Aorta (tissue), 5 donors: ENCODE results near the gene APBB3. TPM values are rescaled to one million over a fixed set of nuclear protein-coding genes. Genes with fewer than 3 reads are reported as not detected.

ENCODE experiments used
- ATAC-seq: fragments of 200-7000 bp; cut with Tn5 transposase; one replicate; pipeline ENCODE4 v1.9.1; 2022; ENCODE audit warnings: moderate library complexity; ENCODE audit not compliant: low FRiP score
- DNase-seq, 2 donors: peaks; one replicate each; pipeline ENCODE4 v3.0.0-alpha.2; 2020
- H3K27ac ChIP-seq, 2 donors: one replicate each; pipeline ENCODE4 v1.5.1; 2013; ENCODE audit warnings: low read length in 2 of 2, mild to moderate bottlenecking in 2 of 2, moderate library complexity in 2 of 2, control low read depth in 1 of 2, inconsistent platforms in 1 of 2, low read depth in 1 of 2
- H3K27me3 ChIP-seq, 2 donors: one replicate each; pipeline ENCODE4 v1.6.1; 2013; ENCODE audit warnings: control low read depth in 1 of 2, low read length in 1 of 2, mild to moderate bottlenecking in 1 of 2, moderate library complexity in 1 of 2; ENCODE audit not compliant: insufficient read depth in 2 of 2, control insufficient read depth in 1 of 2
- H3K36me3 ChIP-seq, 2 donors: one replicate each; pipeline ENCODE4 v1.6.1; 2013; ENCODE audit warnings: control low read depth in 1 of 2, low read length in 1 of 2, mild to moderate bottlenecking in 1 of 2; ENCODE audit not compliant: insufficient read depth in 2 of 2, control insufficient read depth in 1 of 2
- H3K4me1 ChIP-seq, 2 donors: one replicate each; pipeline ENCODE4 v1.6.1; 2013; ENCODE audit warnings: low read length in 2 of 2, control low read depth in 1 of 2, mild to moderate bottlenecking in 1 of 2, moderate library complexity in 1 of 2; ENCODE audit not compliant: insufficient read depth in 2 of 2, control insufficient read depth in 1 of 2
- H3K4me3 ChIP-seq, 2 donors: one replicate each; pipeline ENCODE4 v1.5.1; 2013; ENCODE audit warnings: low read length in 2 of 2, control low read depth in 1 of 2, mild to moderate bottlenecking in 1 of 2
- H3K9me3 ChIP-seq: one replicate; pipeline ENCODE4 v1.6.1; 2013; ENCODE audit warnings: mild to moderate bottlenecking, low read length; ENCODE audit not compliant: control insufficient read depth
- WGBS, 2 donors: extraction: QIAGEN DNeasy Blood & Tissue Kit; methylation state at CpG; one replicate each; pipeline ENCODE4 v1.1.7; 2013; 5-methylcytosine and 5-hydroxymethylcytosine counted together
- intact Hi-C, 2 donors: fragments of 100-400 bp; cut with DNase I; formaldehyde crosslinking; loops; one replicate each; pipeline versions ENCODE4 v1.14.2 to v1.15.0; 2022
- polyA plus RNA-seq, 2 donors: library from polyadenylated mRNA; stranded (reverse); fragments of 200-250 nt; gene quantifications; one replicate each; pipeline ENCODE4 v1.2.3, GENCODE V29; 2013
- total RNA-seq, 2 donors: library from RNA; stranded (reverse); fragmentation: NEBNext Ultra II Directional; extraction: Animal tissue kit (Norgen Biotek cat#: 25700); gene quantifications; one replicate each; pipeline ENCODE4 v1.2.1, GENCODE V29; 2021
- donor health status: healthy with polysubstance abuse.
- donor health status: Bipolar disorder and iron deficiency.
- donor health status: DM: no; HTN: no; CAD: no.
- donor health status: DM: no; HTN: no; CAD: no.
- donor health status: DM: yes; HTN: yes; CAD: no.

Gene APBB3
- total and polyA plus RNA-seq, 4 donors = 10.9 to 66.9 (median 40.6) TPM

- WGBS, 2 donors = 54 to 63% methylated on average over 8 of the region's 8 CpGs
- intact Hi-C loops = loop anchor here in 1 of 2 donors (5.0 to 10.0 kb wide), 2 partner anchors 74 to 141 kb away; partner anchors contain the start of genes TMCO6 and ZMAT2
- peak overlapping the region; percentile 36 to 69 for H3K4me3 ChIP-seq
- no peak for ATAC-seq
- H3K27ac ChIP-seq = peak overlapping the region in 1 of 2 donors; percentile 91
- H3K4me1 ChIP-seq = no peaks in the 10 kb centered on the region
- no peaks in the 10 kb centered on the region for H3K9me3 ChIP-seq
- DNase-seq = no peak
- H3K36me3 ChIP-seq = no peaks in the 10 kb centered on the region
- H3K27me3 ChIP-seq = no peaks in the 10 kb centered on the region
Measured at GRCh38 chr5:140563596-140563995, 802 bp downstream of the APBB3 start.

GRCh38 chr5:140561753-140562523 is 2.5 kb downstream of the APBB3 start:
- Histone ChIP-seq H3K27ac (no peak overlapping the region), H3K27me3 (no peaks in the 10 kb centered on the region), H3K4me3 (no peak overlapping the region), H3K4me1 (no peaks in the 10 kb centered on the region), H3K9me3 (no peaks in the 10 kb centered on the region), H3K36me3 (no peaks in the 10 kb centered on the region)
- 93% methylated on average over 10 of the region's 10 CpGs for WGBS, 2 donors
- DNase-seq = no peak
- intact Hi-C loops = loop anchor here in 1 of 2 donors (5.0 to 10.0 kb wide), 2 partner anchors 75 to 143 kb away; partner anchors contain the start of genes TMCO6 and ZMAT2
- ATAC-seq = no peak

GRCh38 chr5:140560227-140560626 is 4.2 kb downstream of the APBB3 start:
- ATAC-seq (no peak), DNase-seq (no peak)
- H3K4me1 ChIP-seq = peaks cover 0 to 4% of the 10 kb centered on the region in 2 donors
- no peaks in the 10 kb centered on the region for H3K36me3 ChIP-seq
- 88 to 92% methylated on average over 10 of the region's 10 CpGs for WGBS, 2 donors
- intact Hi-C loops = loop anchor here in 1 of 2 donors (5.0 to 10.0 kb wide), 2 partner anchors 77 to 145 kb away; partner anchors contain the start of genes TMCO6 and ZMAT2
- no peaks in the 10 kb centered on the region for H3K27me3 ChIP-seq
- H3K4me3 ChIP-seq = no peak overlapping the region
- no peaks in the 10 kb centered on the region for H3K9me3 ChIP-seq
- H3K27ac ChIP-seq = no peak overlapping the region

- peaks cover 0 to 4% of the 10 kb centered on the region in 2 donors for H3K4me1 ChIP-seq
- ATAC-seq (no peak), DNase-seq (no peak)
- 94 to 95% methylated on average over 9 of the region's 9 CpGs for WGBS, 2 donors
- H3K4me3 ChIP-seq = no peak overlapping the region
- H3K27me3 ChIP-seq = no peaks in the 10 kb centered on the region
- H3K9me3 ChIP-seq = no peaks in the 10 kb centered on the region
- no peak overlapping the region for H3K27ac ChIP-seq
- intact Hi-C loops = loop anchor here in 1 of 2 donors (5.0 kb wide), 1 partner anchor 89 kb away; the partner anchor contains the start of genes IK and NDUFA2
- H3K36me3 ChIP-seq = no peaks in the 10 kb centered on the region
Measured at GRCh38 chr5:140558542-140558941, 5.9 kb downstream of the APBB3 start.

GRCh38 chr5:140557965-140558364 is 6.4 kb downstream of the APBB3 start:
- WGBS, 2 donors = 84% methylated on average over 3 of the region's 3 CpGs
- Histone ChIP-seq H3K4me3 (no peak overlapping the region), H3K9me3 (no peaks in the 10 kb centered on the region), H3K4me1 (peaks cover 0 to 4% of the 10 kb centered on the region in 2 donors), H3K27ac (peak overlapping the region; percentile 5 to 49), H3K27me3 (no peaks in the 10 kb centered on the region), H3K36me3 (no peaks in the 10 kb centered on the region)
- no peak for ATAC-seq
- DNase-seq = no peak
- intact Hi-C loops = loop anchor here in 1 of 2 donors (5.0 kb wide), 1 partner anchor 89 kb away; the partner anchor contains the start of genes IK and NDUFA2

- Histone ChIP-seq H3K27ac (peak within 1 kb of the TSS; percentile 5 to 49), H3K27me3 (no peaks in the 10 kb centered on the region), H3K4me3 (peak within 1 kb of the TSS; percentile 43 to 88), H3K4me1 (peaks cover 0 to 4% of the 10 kb centered on the region in 2 donors), H3K9me3 (no peaks in the 10 kb centered on the region), H3K36me3 (no peaks in the 10 kb centered on the region)
- ATAC-seq (peak; percentile 96), DNase-seq (peak; percentile 96 to 98)
- WGBS, 2 donors = 1% methylated on average over 46 of the region's 46 CpGs
- intact Hi-C loops = loop anchor here in 1 of 2 donors (5.0 kb wide), 1 partner anchor 90 kb away; the partner anchor contains the start of genes IK and NDUFA2
Measured at GRCh38 chr5:140557136-140557805, 7.1 kb downstream of the APBB3 start, which contains the start of gene SRA1. Gene SRA1, minus strand, starts transcription at chr5:140557473. Its CDS starts 21 bp downstream, at chr5:140557452.

- Histone ChIP-seq H3K4me3 (peak overlapping the region; percentile 28 to 88), H3K27ac (no peak overlapping the region), H3K36me3 (peaks cover 0 to 3% of the 10 kb centered on the region in 2 donors), H3K4me1 (peaks cover 0 to 4% of the 10 kb centered on the region in 2 donors), H3K9me3 (no peaks in the 10 kb centered on the region), H3K27me3 (no peaks in the 10 kb centered on the region)
- DNase-seq (no peak), ATAC-seq (no peak)
- WGBS, 2 donors = 2 to 3% methylated on average over 6 of the region's 6 CpGs
- intact Hi-C loops = loop anchor here in 1 of 2 donors (5.0 kb wide), 1 partner anchor 91 kb away; the partner anchor contains the start of genes IK and NDUFA2
Measured at GRCh38 chr5:140556438-140556837, 8.0 kb downstream of the APBB3 start.

- 75 to 88% methylated on average over 1 of the region's 1 CpG for WGBS, 2 donors
- peaks cover 0 to 4% of the 10 kb centered on the region in 2 donors for H3K4me1 ChIP-seq
- H3K27ac ChIP-seq = no peak overlapping the region
- intact Hi-C loops = loop anchor here in 1 of 2 donors (5.0 kb wide), 1 partner anchor 91 kb away; the partner anchor contains the start of genes IK and NDUFA2
- peaks cover 0 to 3% of the 10 kb centered on the region in 2 donors for H3K36me3 ChIP-seq
- no peak for ATAC-seq
- H3K27me3 ChIP-seq = no peaks in the 10 kb centered on the region
- H3K4me3 ChIP-seq = no peak overlapping the region
- no peaks in the 10 kb centered on the region for H3K9me3 ChIP-seq
- DNase-seq = no peak
Measured at GRCh38 chr5:140555747-140556312, 8.6 kb downstream of the APBB3 start.
